Activated naive CD4-positive, alpha-beta T cell treated with Interleukin-2 at 50 U/mL for 16 hours (primary cell): Measurements from ENCODE around the gene INTS14.
A peak's percentile ranks its signal among the peaks of the same experiment; 100 is the strongest.
"Not testable (repeated sequence)": the region's sequence is repeated elsewhere in the genome, so short reads cannot be mapped to it uniquely, and the experiment has no call there.

Experiments
- DNase-seq: peaks from one replicate; pipeline ENCODE4 v3.0.0-alpha.2; 2020

The INTS14 gene

GRCh38 chr15:65629548-65629947 lies 18.6 kb upstream of the INTS14 start:
- DNase-seq: no peak

GRCh38 chr15:65626856-65627255 lies 15.9 kb upstream of the INTS14 start:
- DNase-seq: no peak

- no peak for DNase-seq
Observed at GRCh38 chr15:65623103-65623502, 12.2 kb upstream of the INTS14 start.

- DNase-seq: no peak
Observed at GRCh38 chr15:65621638-65622037, 10.7 kb upstream of the INTS14 start, which contains the start of gene SLC24A1. Gene SLC24A1 (plus strand): TSS chr15:65621938. CDS start chr15:65624081, 2,143 bp downstream.

DNA sequence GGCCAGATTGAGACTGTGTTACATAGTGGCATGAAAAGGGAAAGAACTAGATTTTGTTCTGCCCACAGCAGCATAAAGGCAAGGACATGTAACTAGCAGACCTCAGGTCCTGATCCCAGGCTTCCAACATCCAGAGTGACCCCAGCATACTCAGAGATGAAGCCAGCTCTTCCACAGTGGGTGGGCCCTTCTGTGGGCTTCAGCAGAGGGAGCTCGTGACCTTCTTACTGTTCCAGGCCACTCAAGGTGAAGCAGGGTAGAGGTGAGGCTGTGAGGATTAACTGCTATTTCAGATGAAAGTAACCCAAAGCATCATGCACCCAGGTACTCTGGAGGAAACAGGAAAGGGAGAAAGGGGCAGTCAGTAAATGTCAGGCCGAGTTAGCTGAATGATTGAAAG lies 9.9 kb upstream of the INTS14 start:
- no peak for DNase-seq

- no peak for DNase-seq
Observed at GRCh38 chr15:65619626-65620290, 8.8 kb upstream of the INTS14 start.

DNA sequence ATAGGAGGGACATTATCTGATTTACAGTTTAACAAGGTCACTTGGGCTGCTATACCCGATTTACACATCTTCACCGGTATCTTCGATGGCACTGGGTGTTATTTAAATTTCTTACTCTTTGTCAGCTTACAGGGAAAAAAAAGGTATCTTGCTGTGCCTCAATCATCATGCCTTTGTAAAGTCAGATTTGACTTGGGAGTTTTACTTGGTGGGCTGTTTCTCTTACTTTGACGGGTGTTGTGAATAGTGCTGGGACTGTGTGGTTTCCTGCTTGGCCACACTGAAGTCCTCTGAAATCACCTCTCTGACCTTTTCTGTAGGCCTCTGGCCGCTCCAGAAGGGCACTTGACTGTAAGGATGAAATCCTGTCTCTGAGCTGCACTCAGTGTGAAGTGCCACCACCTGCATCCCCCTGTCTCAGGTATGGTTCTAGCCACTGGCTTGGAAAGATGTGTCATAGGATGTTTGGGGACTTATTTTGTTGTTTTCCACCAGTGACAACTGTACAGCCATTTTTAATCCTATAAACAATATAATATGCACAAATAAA lies 7.7 kb upstream of the INTS14 start:
- no peak for DNase-seq

GRCh38 chr15:65615887-65616286 lies 5.0 kb upstream of the INTS14 start:
- not testable (repeated sequence) for DNase-seq

DNA sequence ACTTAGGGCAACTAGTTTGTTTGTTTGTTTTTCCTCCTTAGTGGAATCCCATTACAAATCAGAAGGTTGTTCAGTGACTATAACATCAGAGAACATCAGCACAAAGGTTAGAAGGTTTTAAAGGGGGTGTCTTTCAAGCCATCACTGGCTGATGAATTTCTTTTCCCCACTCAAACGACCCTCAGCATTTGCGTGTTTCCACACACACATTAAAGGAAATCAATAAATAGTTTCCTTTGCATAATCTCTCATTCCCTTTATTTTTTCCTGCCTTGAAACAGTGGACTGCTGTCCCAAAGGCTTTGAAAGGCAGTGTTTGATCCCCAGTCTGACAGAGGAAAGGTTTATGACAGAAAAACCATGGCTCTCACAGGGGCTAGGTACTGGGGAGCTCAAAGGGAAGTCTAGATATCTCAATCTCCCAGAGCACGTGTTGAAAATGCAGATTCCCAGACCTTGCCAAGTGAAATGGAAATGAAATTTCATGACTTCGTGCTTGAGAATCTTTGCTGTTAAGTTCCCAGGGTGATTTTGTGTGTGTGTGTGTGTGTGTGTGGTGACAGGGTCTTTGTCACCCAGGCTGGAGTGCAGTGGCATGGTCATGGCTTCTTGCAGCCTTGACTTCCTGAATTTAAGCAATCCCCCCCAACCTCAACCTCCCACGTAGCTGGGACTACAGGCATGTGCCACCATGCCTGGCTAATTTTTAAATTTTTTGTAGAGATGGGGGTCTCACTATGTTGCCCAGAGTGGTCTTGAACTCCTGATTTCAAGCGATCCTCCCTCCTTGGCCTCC lies 2.2 kb upstream of the INTS14 start:
- no peak for DNase-seq

GRCh38 chr15:65612616-65612946 lies 1.6 kb upstream of the INTS14 start:
- no peak for DNase-seq

DNA sequence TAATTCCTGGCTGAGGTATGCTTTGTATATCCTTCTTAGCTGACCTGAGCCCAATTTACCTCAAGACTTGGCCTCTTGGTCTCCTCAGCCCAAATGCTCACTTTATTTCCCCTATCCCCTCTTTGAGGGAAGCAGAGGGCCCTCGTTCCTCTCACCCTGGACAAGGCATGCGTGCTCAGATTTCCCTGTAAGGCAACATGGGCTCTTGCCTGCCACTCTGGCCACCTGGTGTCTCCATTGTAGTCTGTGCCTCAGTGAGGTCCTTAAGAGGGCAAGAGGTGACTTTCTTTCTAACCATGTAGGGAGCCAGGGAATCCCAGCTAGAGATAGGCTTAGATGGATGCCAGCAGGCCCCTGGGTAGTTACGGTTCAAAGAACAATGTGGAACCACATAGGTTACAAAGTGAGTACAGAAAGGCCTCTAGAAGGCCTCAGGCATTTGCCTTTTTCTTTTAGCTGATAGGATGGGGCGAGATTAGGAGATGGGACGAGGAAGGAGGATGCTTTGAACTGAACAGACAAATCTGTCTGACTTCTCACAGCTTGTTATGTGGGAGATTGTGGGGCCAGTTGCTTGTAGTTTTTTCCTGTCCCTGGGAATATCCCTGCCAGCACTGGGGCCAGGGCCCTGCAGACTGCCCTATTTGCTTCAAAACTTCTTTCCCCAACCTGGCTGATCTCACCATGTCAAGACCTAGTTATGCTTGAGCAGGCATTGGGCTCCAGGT lies 1.1 kb upstream of the INTS14 start:
- DNase-seq: no peak

DNA sequence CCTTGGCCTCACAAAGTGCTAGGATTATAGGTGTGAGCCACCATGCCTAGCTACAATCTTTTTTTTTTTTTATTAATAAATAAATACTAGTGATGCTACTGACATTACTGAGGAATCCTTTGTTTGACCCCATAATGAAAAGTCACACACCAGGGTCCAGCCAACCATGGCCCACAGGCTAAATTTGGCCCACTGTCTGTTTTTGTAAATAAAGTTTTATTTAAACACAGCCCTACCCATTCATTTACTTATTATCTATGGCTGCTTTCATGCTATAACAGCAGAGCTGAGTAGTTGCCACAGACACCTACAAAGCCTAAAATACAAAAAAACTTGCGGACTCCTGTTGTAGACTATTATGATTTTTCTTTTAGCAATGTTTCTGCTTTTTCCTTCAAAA lies 7.4 kb downstream of the INTS14 start:
- no peak for DNase-seq

GRCh38 chr15:65603134-65603533 lies 7.8 kb downstream of the INTS14 start:
- no peak for DNase-seq

GRCh38 chr15:65599677-65600076 lies 11.3 kb downstream of the INTS14 start:
- no peak for DNase-seq

- DNase-seq: no peak
Observed at GRCh38 chr15:65598468-65598867, 12.5 kb downstream of the INTS14 start.

- DNase-seq: no peak
Observed at GRCh38 chr15:65595960-65596359, 15.0 kb downstream of the INTS14 start.

DNA sequence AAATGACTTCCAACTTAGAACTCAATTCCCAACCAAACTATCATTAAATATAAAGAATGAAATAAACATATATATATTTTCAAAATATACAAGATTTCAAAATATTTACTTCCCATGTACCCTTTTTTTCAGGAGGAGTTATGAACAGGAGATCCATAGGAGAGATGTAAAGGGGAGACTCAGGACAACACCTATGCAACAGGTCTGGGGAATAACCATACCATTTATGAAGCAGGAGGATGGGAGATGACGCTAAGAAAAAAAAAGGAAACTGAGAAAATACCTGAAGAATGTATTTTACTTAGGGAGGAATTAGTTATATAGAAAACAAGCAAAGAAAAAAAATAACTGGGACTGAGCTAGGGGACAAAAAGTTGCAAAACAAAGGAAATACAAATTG lies 23.8 kb downstream of the INTS14 start:
- no peak for DNase-seq

- no peak for DNase-seq
Observed at GRCh38 chr15:65584241-65584640, 26.7 kb downstream of the INTS14 start.

DNA sequence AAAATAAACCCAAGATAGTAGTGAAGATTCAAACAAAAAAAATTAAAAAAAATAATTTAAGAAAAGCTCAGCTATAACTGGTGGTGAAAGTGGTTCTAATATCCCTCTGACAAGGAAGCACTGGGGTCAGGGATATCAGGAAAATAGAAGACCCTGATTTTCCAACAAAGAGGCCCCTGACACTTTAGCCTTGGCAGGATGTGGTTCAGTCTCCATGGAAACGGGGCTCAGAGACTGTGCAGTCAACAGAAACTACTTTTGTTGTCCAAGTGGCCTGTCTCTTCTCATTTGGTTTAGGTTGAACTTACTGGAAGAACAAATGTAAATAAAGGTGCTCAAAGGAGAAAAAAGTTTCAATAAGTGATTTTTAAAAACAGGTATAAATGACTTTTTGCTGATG lies 27.2 kb downstream of the INTS14 start:
- peak; percentile 18 for DNase-seq

DNA sequence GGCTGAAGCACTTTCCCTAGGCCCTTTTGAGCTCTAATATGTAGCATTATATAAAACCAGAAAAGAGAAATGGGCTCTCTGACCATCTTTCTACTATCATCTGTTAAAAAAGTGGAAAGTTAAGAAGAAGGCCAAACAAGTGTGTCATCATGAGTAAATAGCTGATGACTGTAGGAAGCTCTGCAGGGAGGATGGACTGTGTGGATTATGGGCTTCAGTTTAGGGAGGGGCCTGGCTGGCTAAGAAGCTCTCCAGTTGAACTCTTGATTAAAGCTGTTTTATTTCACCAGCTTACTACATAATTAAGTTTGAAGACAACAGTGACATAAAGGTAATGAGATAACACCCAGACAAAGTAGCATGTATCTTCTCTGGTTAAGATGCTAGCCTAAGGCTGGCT lies 30.6 kb downstream of the INTS14 start:
- DNase-seq: no peak

- no peak for DNase-seq
Observed at GRCh38 chr15:65579762-65580161, 31.2 kb downstream of the INTS14 start.

- DNase-seq: no peak
Observed at GRCh38 chr15:65578904-65579728, 31.8 kb downstream of the INTS14 start.
